ENCODE measurements around the gene MBD1. TPM values are rescaled to one million over a fixed set of nuclear protein-coding genes. Genes with fewer than 3 reads are reported as not detected.
"Not testable (repeated sequence)": the region's sequence is repeated elsewhere in the genome, so short reads cannot be mapped to it uniquely, and the experiment has no call there.

MBD1 gene
- total RNA-seq, 4 donors from 2014 or later = 39.5 to 83.8 (median 61.0) TPM

- H3K36me3 ChIP-seq = no peaks in the 10 kb centered on the region
- peaks cover 0 to 44% (median 3%) of the 10 kb centered on the region in 4 donors for H3K27me3 ChIP-seq
- peak overlapping the region; percentile 16 to 62 (median 41) for H3K4me3 ChIP-seq
- TF ChIP-seq POLR2A (IDR thresholded peaks at IDR 0.05) (no peak), CTCF (IDR thresholded peaks at IDR 0.05) (no peak)
- intact Hi-C loops (cut with DNase I) = no loop called here
- no peak overlapping the region for H3K27ac ChIP-seq
- peaks cover 7 to 14% (median 11%) of the 10 kb centered on the region in 3 donors for H3K4me1 ChIP-seq
- WGBS, 2 donors = 15 to 51% methylated on average over 5 to 19 of the region's 28 CpGs
- no peaks in the 10 kb centered on the region for H3K9me3 ChIP-seq
- peak; percentile 32 for DNase-seq
Observed at GRCh38 chr18:50297621-50298442, 16.5 kb upstream of the MBD1 start.

- Histone ChIP-seq H3K27ac (no peak overlapping the region), H3K4me3 (no peak overlapping the region), H3K4me1 (peaks cover under 1 to 12% (median 4%) of the 10 kb centered on the region in 3 donors), H3K36me3 (no peaks in the 10 kb centered on the region), H3K27me3 (no peaks in the 10 kb centered on the region), H3K9me3 (no peaks in the 10 kb centered on the region)
- DNase-seq = no peak
- 94 to 100% methylated on average over 1 of the region's 1 CpG for whole genome bisulfite sequencing, 2 donors
- no peak for TF ChIP-seq POLR2A (IDR thresholded peaks at IDR 0.05)
- TF ChIP-seq CTCF (IDR thresholded peaks at IDR 0.05) = no peak
- intact Hi-C loops (cut with DNase I) = no loop called here
Observed at GRCh38 chr18:50293039-50293438, 11.7 kb upstream of the MBD1 start.

- Histone ChIP-seq H3K27ac (no peak overlapping the region), H3K4me1 (peaks cover 5 to 38% (median 17%) of the 10 kb centered on the region in 3 donors), H3K27me3 (no peaks in the 10 kb centered on the region), H3K4me3 (no peak overlapping the region), H3K9me3 (no peaks in the 10 kb centered on the region), H3K36me3 (peaks cover 0 to 18% (median under 1%) of the 10 kb centered on the region in 3 donors)
- 82 to 87% methylated on average over 4 of the region's 4 CpGs for WGBS, 2 donors
- TF ChIP-seq POLR2A (IDR thresholded peaks at IDR 0.05) (no peak), CTCF (IDR thresholded peaks at IDR 0.05) (no peak)
- intact Hi-C loops (cut with DNase I) = no loop called here
- DNase-seq = no peak
Observed at GRCh38 chr18:50289108-50289443, 7.8 kb upstream of the MBD1 start.

- Histone ChIP-seq H3K4me3 (peak overlapping the region; percentile 80 to 89 (median 85)), H3K36me3 (peaks cover 0 to 24% (median 6%) of the 10 kb centered on the region in 3 donors)
- not testable (repeated sequence) for DNase-seq
Observed at GRCh38 chr18:50288348-50289107, 7.2 kb upstream of the MBD1 start.

GRCh38 chr18:50287441-50288347 lies 6.4 kb upstream of the MBD1 start, which contains the start of gene CXXC1:
Gene CXXC1, minus strand, starts transcription at chr18:50287692. Its CDS starts 103 bp downstream, at chr18:50287589.
- peak within 1 kb of the TSS; percentile 85 to 93 (median 90) for H3K27ac ChIP-seq
- TF ChIP-seq CTCF (IDR thresholded peaks at IDR 0.05) (peak in 5 of 6 experiments; percentile 40 to 79 (median 69)), POLR2A (IDR thresholded peaks at IDR 0.05) (peak in 2 of 4 donors; percentile 30 to 56)
- peaks cover 0 to 32% (median 14%) of the 10 kb centered on the region in 3 donors for H3K36me3 ChIP-seq
- DNase-seq = peak; percentile 99
- no peaks in the 10 kb centered on the region for H3K27me3 ChIP-seq
- peak within 1 kb of the TSS; percentile 80 to 89 (median 85) for H3K4me3 ChIP-seq
- WGBS, 2 donors = 0% methylated on average over 22 to 50 of the region's 76 CpGs
- intact Hi-C loops (cut with DNase I) = no loop called here
- H3K9me3 ChIP-seq = no peaks in the 10 kb centered on the region
- peaks cover 5 to 44% (median 17%) of the 10 kb centered on the region in 3 donors for H3K4me1 ChIP-seq

More at GRCh38 chr18:50288348-50289107, 7.2 kb upstream of the MBD1 start:
- Histone ChIP-seq H3K4me1 (peaks cover 5 to 41% (median 17%) of the 10 kb centered on the region in 3 donors), H3K27ac (peak overlapping the region; percentile 85 to 93 (median 90))
- intact Hi-C loops (cut with DNase I); H3K27me3 ChIP-seq; H3K9me3 ChIP-seq: not testable (repeated sequence)
- WGBS, 2 donors = 71 to 77% methylated on average over 16 to 19 of the region's 21 CpGs

Measured in esophagus squamous epithelium (tissue), 5 donors.